HEK293 (cell line): Measurements from ENCODE around the gene CDIPT.

Source experiments
- CTCF ChIA-PET: fragments of 350-600 bp; formaldehyde crosslinking; extraction: SDS; loops from one replicate; lab custom pipeline; 2021; ENCODE audit warnings: antibody characterized with exemption; lab: Yijun Ruan, JAX
- POLR2A ChIA-PET: fragments of 300-600 bp; formaldehyde crosslinking; extraction: SDS; loops from one replicate; lab custom pipeline; 2020; ENCODE audit warnings: antibody characterized with exemption, inconsistent platforms; lab: Yijun Ruan, JAX
- H3K27ac ChIP-seq: fragments of 200-500 bp; sonication (Bioruptor generic); 2 replicates; pipeline ENCODE4 v1.5.1; 2014; ENCODE audit warnings: low read depth, low read length, control low read depth, inconsistent platforms; ENCODE audit errors: extremely low read depth
- H3K36me3 ChIP-seq, 2 experiments: fragments of 200-500 bp in 1 of 2; sonication (Bioruptor generic) in 1 of 2; 1 replicate in 1 of 2; 2 replicates in 1 of 2; pipeline ENCODE4 v1.5.1; 2014 to 2017; ENCODE audit warnings: inconsistent platforms in 2 of 2, low read length in 2 of 2; ENCODE audit not compliant: control insufficient read depth in 2 of 2, insufficient read depth in 1 of 2
- H3K4me1 ChIP-seq: fragments of 200-500 bp; sonication (Bioruptor generic); 2 replicates; pipeline ENCODE4 v1.5.1; 2014; ENCODE audit warnings: mild to moderate bottlenecking, low read length, inconsistent platforms; ENCODE audit not compliant: control insufficient read depth, insufficient read depth
- H3K4me3 ChIP-seq: 2 replicates; pipeline ENCODE4 v1.5.1; 2011; ENCODE audit warnings: low read depth, mild to moderate bottlenecking, control low read depth, low read length, moderate library complexity
- H3K9me3 ChIP-seq: fragments of 200-500 bp; sonication (Bioruptor generic); 2 replicates; pipeline ENCODE4 v1.5.1; 2014; ENCODE audit warnings: low read depth, low read length, inconsistent platforms; ENCODE audit not compliant: control insufficient read depth, insufficient read depth
- RBAK ChIP-seq: fragments of 450-650 bp; formaldehyde crosslinking; IDR thresholded peaks from 2 replicates; pipeline ENCODE4 v1.5.1; 2016; ENCODE audit warnings: missing biosample characterization, missing genetic modification characterization
- ZBTB17 ChIP-seq: fragments of 450-650 bp; formaldehyde crosslinking; IDR thresholded peaks from 2 replicates; pipeline ENCODE4 v1.5.1; 2016; ENCODE audit warnings: missing biosample characterization, missing genetic modification characterization
- ZBTB6 ChIP-seq: fragments of 450-650 bp; formaldehyde crosslinking; IDR thresholded peaks from 2 replicates; pipeline ENCODE4 v1.5.1; 2017; ENCODE audit warnings: missing biosample characterization, missing genetic modification characterization
- ZNF148 ChIP-seq: fragments of 450-650 bp; formaldehyde crosslinking; IDR thresholded peaks from 2 replicates; pipeline ENCODE4 v1.5.0; 2017; ENCODE audit warnings: missing biosample characterization, missing genetic modification characterization, borderline replicate concordance
- ZNF37A ChIP-seq: fragments of 450-650 bp; IDR thresholded peaks from 2 replicates; pipeline ENCODE4 v1.5.1; 2018; ENCODE audit warnings: missing biosample characterization, missing genetic modification characterization
- ZNF501 ChIP-seq: fragments of 450-650 bp; formaldehyde crosslinking; IDR thresholded peaks from 2 replicates; pipeline ENCODE4 v1.5.1; 2016; ENCODE audit warnings: missing biosample characterization, missing genetic modification characterization
- ZNF513 ChIP-seq: fragments of 450-650 bp; IDR thresholded peaks from 2 replicates; pipeline ENCODE4 v1.5.1; 2018; ENCODE audit warnings: missing biosample characterization, missing genetic modification characterization
- ZNF518A ChIP-seq: fragments of 450-650 bp; formaldehyde crosslinking; conservative IDR thresholded peaks from 2 replicates; pipeline ENCODE4 v1.5.1; 2016; ENCODE audit warnings: low read depth, missing biosample characterization, missing genetic modification characterization
- ZNF529 ChIP-seq: fragments of 450-650 bp; formaldehyde crosslinking; IDR thresholded peaks from 2 replicates; pipeline ENCODE4 v1.5.1; 2017; ENCODE audit warnings: missing genetic modification characterization, missing biosample characterization; ENCODE audit not compliant: insufficient replicate concordance
- ZNF580 ChIP-seq: fragments of 450-650 bp; formaldehyde crosslinking; IDR thresholded peaks from 2 replicates; pipeline ENCODE4 v1.5.1; 2016; ENCODE audit warnings: missing biosample characterization, missing genetic modification characterization
- ZNF600 ChIP-seq: fragments of 450-650 bp; formaldehyde crosslinking; IDR thresholded peaks from 2 replicates; pipeline ENCODE4 v1.5.1; 2016; ENCODE audit warnings: missing biosample characterization, missing genetic modification characterization
- ZNF701 ChIP-seq: fragments of 450-650 bp; formaldehyde crosslinking; IDR thresholded peaks from 2 replicates; pipeline ENCODE4 v1.5.1; 2016; ENCODE audit warnings: missing biosample characterization, missing genetic modification characterization
- ZNF76 ChIP-seq: fragments of 450-650 bp; formaldehyde crosslinking; IDR thresholded peaks from 2 replicates; pipeline ENCODE4; 2016; ENCODE audit warnings: low read depth, missing biosample characterization, missing genetic modification characterization, borderline replicate concordance

CDIPT gene

GRCh38 chr16:29862884-29863668 lies at the start of gene CDIPT (continued):
- TF ChIP-seq ZNF148 (tag by site-specific recombination) (peak; percentile 45; the same call in 1 of the 2 replicates), ZNF701 (tag by site-specific recombination) (no peak), ZNF529 (tag by site-specific recombination) (no peak), ZBTB6 (tag by site-specific recombination) (no peak; the same call in 1 of the 2 replicates), ZNF580 (peak; percentile 78; the same call in 1 of the 2 replicates), ZNF513 (tag by site-specific recombination) (0 out of 2 replicates have a peak, but pooled peaks have one; percentile 1), ZNF501 (tag by site-specific recombination) (peak; percentile 77), ZNF76 (peak; percentile 69), ZBTB17 (tag by site-specific recombination) (peak; percentile 93), ZNF518A (tag by site-specific recombination) (peak; percentile 50)

- Histone ChIP-seq H3K36me3 (peaks cover 0 to 17% of the 10 kb centered on the region in 2 experiments; a peak in 2 of 3 replicates), H3K4me3 (no peak overlapping the region), H3K27ac (no peak overlapping the region), H3K4me1 (no peaks in the 10 kb centered on the region), H3K9me3 (no peaks in the 10 kb centered on the region)
- no peak for TF ChIP-seq ZNF37A
- TF ChIP-seq RBAK (tag by site-specific recombination) = no peak
- 0 out of 2 replicates have a peak, but pooled peaks have one; percentile 8 for TF ChIP-seq ZNF600 (tag by site-specific recombination)
- CTCF ChIA-PET = interaction anchor here (0.6 kb wide), 1 partner anchor 12 kb away, joined by 3 read pairs; no protein-coding TSS in a partner anchor
- POLR2A ChIA-PET = interaction anchor here (0.5 to 2.1 kb wide), 6 partner anchors 9 to 1065 kb away, joined by 3 to 9 read pairs (median 3); partner anchors contain the start of genes KCTD13 and SEZ6L2
Observed at GRCh38 chr16:29912087-29912486, 49.1 kb upstream of the CDIPT start.
